Sigmoid colon (tissue), 7 donors: ENCODE results near the gene SYCE1L. TPM values are rescaled to one million over a fixed set of nuclear protein-coding genes. Genes with fewer than 3 reads are reported as not detected.

Source experiments
- DNase-seq: peaks from one replicate; pipeline ENCODE4 v3.0.0-alpha.2; 2019
- H3K27ac ChIP-seq, 4 donors: fragments of 200-600 bp; sonication (generic); one replicate each; pipeline ENCODE4 v1.5.1; 2016 to 2019; ENCODE audit warnings: mild to moderate bottlenecking in 1 of 4
- H3K27me3 ChIP-seq, 3 donors: fragments of 200-600 bp; sonication (generic); one replicate each; pipeline ENCODE4 v1.5.1; 2019; ENCODE audit warnings: mild to moderate bottlenecking in 1 of 3
- H3K36me3 ChIP-seq, 4 donors: fragments of 200-600 bp; sonication (generic); one replicate each; pipeline ENCODE4 v1.5.1; 2016 to 2019
- H3K4me1 ChIP-seq, 4 donors: fragments of 200-600 bp; sonication (generic); one replicate each; pipeline ENCODE4 v1.5.1; 2017 to 2019
- H3K4me3 ChIP-seq, 4 donors: fragments of 200-600 bp; sonication (generic); one replicate each; pipeline ENCODE4 v1.5.1; 2017 to 2019; ENCODE audit warnings: mild to moderate bottlenecking in 2 of 4, moderate library complexity in 1 of 4
- H3K9me3 ChIP-seq, 4 donors: fragments of 200-600 bp in 3 of 4; sonication (generic) in 3 of 4; one replicate each; pipeline versions ENCODE4 v1.5.1 to v1.6.1; 2013 to 2019
- EP300 ChIP-seq, 4 donors: sonication (generic); formaldehyde crosslinking; IDR thresholded peaks; one replicate each; pipeline ENCODE4 v1.6.1; 2017; ENCODE audit warnings: antibody characterized with exemption in 4 of 4
- POLR2A ChIP-seq, 2 donors: fragments of 450-650 bp; IDR thresholded peaks; one replicate each; pipeline ENCODE4 v1.6.1; 2016; ENCODE audit warnings: antibody characterized with exemption in 2 of 2, mild to moderate bottlenecking in 2 of 2, moderate library complexity in 2 of 2
- POLR2AphosphoS5 ChIP-seq, 4 donors: sonication (generic); formaldehyde crosslinking; IDR thresholded peaks; one replicate each; pipeline ENCODE4 v1.6.1; 2017; ENCODE audit warnings: antibody characterized with exemption in 4 of 4
- WGBS, 2 donors: extraction: QIAGEN DNeasy Blood & Tissue Kit; methylation state at CpG; one replicate each; pipeline ENCODE4 v1.1.7; 2013; 5-methylcytosine and 5-hydroxymethylcytosine counted together
- intact Hi-C: fragments of 100-400 bp; cut with DNase I; formaldehyde crosslinking; loops from one replicate; pipeline ENCODE4 v1.15.1; 2023
- polyA plus RNA-seq, 3 donors: library from polyadenylated mRNA; stranded (reverse); fragments of 200-250 nt; gene quantifications; one replicate each; pipeline ENCODE4 v1.2.3, GENCODE V29; 2013
- total RNA-seq, 4 donors: library from RNA; depleted of rRNA; stranded (reverse); fragments of >200 nt; gene quantifications; one replicate each; pipeline ENCODE4 v1.1.0, GENCODE V29; 2016
- TF ChIP-seq, protein P1 (sequence below), 4 experiments: fragments of 450-650 bp in 3 of 4; fragments of 200-600 bp in 1 of 4; IDR thresholded peaks; one replicate each; pipeline ENCODE4 v1.5.1; 2016 to 2019; ENCODE audit warnings: antibody characterized with exemption in 4 of 4, mild to moderate bottlenecking in 3 of 4, moderate library complexity in 2 of 4
- donor health status: healthy with polysubstance abuse.
- donor health status: Bipolar disorder and iron deficiency.
- donor health status: healthy.

SYCE1L gene
- total and polyA plus RNA-seq, 7 donors: 0.71 to 4.8 (median 1.2) TPM; not detected in 2

DNA sequence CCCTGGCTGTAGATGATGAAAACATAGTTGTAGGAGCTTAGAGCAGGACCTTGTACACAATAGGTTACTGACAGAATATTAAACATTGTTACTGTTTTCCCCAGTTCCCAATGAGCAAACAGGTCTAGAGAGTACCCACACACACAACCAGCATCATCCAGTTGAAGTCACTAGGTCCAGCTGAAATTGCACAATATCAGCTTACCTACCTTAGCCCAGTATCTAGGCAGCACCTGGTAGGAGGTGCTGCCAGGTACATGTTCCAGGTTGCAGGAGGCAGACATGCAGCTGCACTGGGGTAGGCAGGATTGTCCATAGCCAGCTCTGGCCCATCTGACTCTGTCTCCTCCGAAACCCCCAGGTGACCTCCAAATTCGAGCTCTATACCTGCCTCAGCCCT is 1.5 kb upstream of the SYCE1L start:
- H3K27ac ChIP-seq: no peak overlapping the region
- H3K36me3 ChIP-seq: peaks cover 6 to 67% (median 33%) of the 10 kb centered on the region in 4 donors
- H3K9me3 ChIP-seq: no peaks in the 10 kb centered on the region
- WGBS, 2 donors: 95 to 99% methylated on average over 2 of the region's 2 CpGs
- no peak overlapping the region for H3K4me3 ChIP-seq
- intact Hi-C loops: loop anchor here (10.0 kb wide), 1 partner anchor 527 kb away; the partner anchor contains the start of gene NUDT7
- peaks cover 0 to 5% (median under 1%) of the 10 kb centered on the region in 4 donors for H3K4me1 ChIP-seq
- TF ChIP-seq, protein P1, sequence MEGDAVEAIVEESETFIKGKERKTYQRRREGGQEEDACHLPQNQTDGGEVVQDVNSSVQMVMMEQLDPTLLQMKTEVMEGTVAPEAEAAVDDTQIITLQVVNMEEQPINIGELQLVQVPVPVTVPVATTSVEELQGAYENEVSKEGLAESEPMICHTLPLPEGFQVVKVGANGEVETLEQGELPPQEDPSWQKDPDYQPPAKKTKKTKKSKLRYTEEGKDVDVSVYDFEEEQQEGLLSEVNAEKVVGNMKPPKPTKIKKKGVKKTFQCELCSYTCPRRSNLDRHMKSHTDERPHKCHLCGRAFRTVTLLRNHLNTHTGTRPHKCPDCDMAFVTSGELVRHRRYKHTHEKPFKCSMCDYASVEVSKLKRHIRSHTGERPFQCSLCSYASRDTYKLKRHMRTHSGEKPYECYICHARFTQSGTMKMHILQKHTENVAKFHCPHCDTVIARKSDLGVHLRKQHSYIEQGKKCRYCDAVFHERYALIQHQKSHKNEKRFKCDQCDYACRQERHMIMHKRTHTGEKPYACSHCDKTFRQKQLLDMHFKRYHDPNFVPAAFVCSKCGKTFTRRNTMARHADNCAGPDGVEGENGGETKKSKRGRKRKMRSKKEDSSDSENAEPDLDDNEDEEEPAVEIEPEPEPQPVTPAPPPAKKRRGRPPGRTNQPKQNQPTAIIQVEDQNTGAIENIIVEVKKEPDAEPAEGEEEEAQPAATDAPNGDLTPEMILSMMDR (IDR thresholded peaks at IDR 0.05): no peak
- no peak for TF ChIP-seq EP300 (IDR thresholded peaks at IDR 0.05)
- no peak for TF ChIP-seq POLR2A (IDR thresholded peaks at IDR 0.05)
- TF ChIP-seq POLR2AphosphoS5 (IDR thresholded peaks at IDR 0.05): no peak
- H3K27me3 ChIP-seq: no peaks in the 10 kb centered on the region
- no peak for DNase-seq

GRCh38 chr16:77206533-77206932 is 7.3 kb downstream of the SYCE1L start:
- Histone ChIP-seq H3K4me3 (no peak overlapping the region), H3K27me3 (peaks cover 0 to 7% (median 6%) of the 10 kb centered on the region in 3 donors), H3K4me1 (peaks cover 0 to under 1% (median 0%) of the 10 kb centered on the region in 4 donors), H3K27ac (no peak overlapping the region), H3K9me3 (no peaks in the 10 kb centered on the region), H3K36me3 (no peaks in the 10 kb centered on the region)
- no peak for DNase-seq
- 88 to 91% methylated on average over 2 of the region's 2 CpGs for WGBS, 2 donors
- intact Hi-C loops: no loop called here
- TF ChIP-seq EP300 (IDR thresholded peaks at IDR 0.05): no peak
- no peak for TF ChIP-seq POLR2A (IDR thresholded peaks at IDR 0.05)
- TF ChIP-seq, protein P1 (IDR thresholded peaks at IDR 0.05): no peak
- no peak for TF ChIP-seq POLR2AphosphoS5 (IDR thresholded peaks at IDR 0.05)

- no peak for TF ChIP-seq POLR2AphosphoS5 (IDR thresholded peaks at IDR 0.05)
- no peak overlapping the region for H3K27ac ChIP-seq
- H3K36me3 ChIP-seq: no peaks in the 10 kb centered on the region
- no peak overlapping the region for H3K4me3 ChIP-seq
- H3K27me3 ChIP-seq: peaks cover 0 to 12% (median 9%) of the 10 kb centered on the region in 3 donors
- 73 to 78% methylated on average over 5 of the region's 5 CpGs for WGBS, 2 donors
- no peak for DNase-seq
- H3K9me3 ChIP-seq: no peaks in the 10 kb centered on the region
- intact Hi-C loops: no loop called here
- peaks cover 0 to 5% (median 3%) of the 10 kb centered on the region in 4 donors for H3K4me1 ChIP-seq
Measured at GRCh38 chr16:77207030-77207429, 7.8 kb downstream of the SYCE1L start.

- Histone ChIP-seq H3K36me3 (no peaks in the 10 kb centered on the region), H3K27ac (no peak overlapping the region), H3K9me3 (no peaks in the 10 kb centered on the region), H3K4me3 (no peak overlapping the region), H3K4me1 (peaks cover 0 to 19% (median 10%) of the 10 kb centered on the region in 4 donors), H3K27me3 (peaks cover 4 to 26% (median 21%) of the 10 kb centered on the region in 3 donors)
- DNase-seq: no peak
- intact Hi-C loops: no loop called here
- TF ChIP-seq POLR2A (IDR thresholded peaks at IDR 0.05): no peak
- TF ChIP-seq EP300 (IDR thresholded peaks at IDR 0.05): no peak
- no peak for TF ChIP-seq POLR2AphosphoS5 (IDR thresholded peaks at IDR 0.05)
- TF ChIP-seq, protein P1 (IDR thresholded peaks at IDR 0.05): no peak
- 79 to 98% methylated on average over 3 of the region's 3 CpGs for WGBS, 2 donors
Measured at GRCh38 chr16:77208382-77208781, 9.2 kb downstream of the SYCE1L start.

DNA sequence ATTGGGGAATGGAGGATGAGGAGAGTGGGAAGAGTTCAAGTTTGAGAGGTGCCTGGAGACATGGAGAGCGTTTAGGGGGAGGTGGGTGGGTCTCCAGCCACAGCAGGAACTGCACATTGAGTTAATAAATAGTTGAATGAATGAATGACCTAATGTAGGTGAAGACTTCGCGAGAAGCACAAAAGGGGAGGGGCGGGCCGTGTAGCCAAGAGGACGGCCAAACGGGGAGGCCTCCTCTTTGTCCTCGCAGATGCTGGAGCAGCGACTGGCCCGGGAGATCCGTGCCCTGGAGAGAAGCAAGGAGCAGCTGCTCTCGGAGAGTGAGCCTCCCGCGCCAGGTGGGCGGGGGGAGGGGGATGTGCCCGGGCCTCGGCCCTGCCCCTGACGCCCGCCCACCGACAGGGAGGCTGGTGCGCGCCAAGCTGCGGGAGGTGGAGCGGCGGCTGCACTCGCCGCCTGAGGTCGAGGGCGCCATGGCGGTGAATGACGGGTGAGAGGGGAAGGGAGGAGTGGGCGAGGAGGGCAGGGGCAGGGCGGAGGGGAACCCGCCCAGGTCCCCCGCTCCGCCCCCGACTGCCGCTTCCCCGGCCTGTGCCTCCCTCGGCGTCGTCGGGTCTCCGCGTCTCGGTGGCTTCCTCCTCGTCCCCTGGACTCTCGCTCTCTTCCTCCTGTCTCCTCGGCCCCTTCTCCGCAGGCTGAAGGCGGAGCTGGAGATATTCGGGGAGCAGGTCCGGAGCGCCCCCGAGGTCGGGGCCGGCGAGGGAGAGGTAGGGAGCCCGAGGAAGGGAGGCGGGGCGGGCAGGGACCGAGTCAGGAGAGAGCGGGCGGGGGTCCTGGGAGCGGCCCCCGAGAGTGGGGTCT is 12.9 kb downstream of the SYCE1L start:
- 1% methylated on average over 66 of the region's 66 CpGs for WGBS, 2 donors
- peaks cover 4 to 34% (median 23%) of the 10 kb centered on the region in 3 donors for H3K27me3 ChIP-seq
- H3K4me3 ChIP-seq: peak overlapping the region; percentile 39 to 63 (median 50)
- no peak for DNase-seq
- intact Hi-C loops: no loop called here
- H3K4me1 ChIP-seq: peaks cover 0 to 19% (median 10%) of the 10 kb centered on the region in 4 donors
- TF ChIP-seq, protein P1 (IDR thresholded peaks at IDR 0.05): no peak
- TF ChIP-seq POLR2AphosphoS5 (IDR thresholded peaks at IDR 0.05) (peak in 1 of 4 donors; percentile 37), POLR2A (IDR thresholded peaks at IDR 0.05) (no peak)
- H3K36me3 ChIP-seq: no peaks in the 10 kb centered on the region
- peak overlapping the region; percentile 16 to 77 (median 54) for H3K27ac ChIP-seq
- no peaks in the 10 kb centered on the region for H3K9me3 ChIP-seq
